B cell (primary cell): ENCODE measurements around the gene FBLN7.

Experiments used
- EZH2 ChIP-seq: IDR thresholded peaks from 2 replicates; pipeline ENCODE4 v1.6.1; 2012; ENCODE audit warnings: borderline replicate concordance, low read depth, mild to moderate bottlenecking, moderate library complexity, low read length; ENCODE audit not compliant: insufficient read depth, poor library complexity, severe bottlenecking
- TF ChIP-seq, protein P1 (sequence below): fragments of 200-600 bp; IDR thresholded peaks from one replicate; pipeline ENCODE4 v1.8.0; 2022; ENCODE audit warnings: antibody characterized with exemption, mild to moderate bottlenecking

GRCh38 chr2:112140899-112141625, 2.9 kb downstream of the FBLN7 start:
- TF ChIP-seq, protein P1, sequence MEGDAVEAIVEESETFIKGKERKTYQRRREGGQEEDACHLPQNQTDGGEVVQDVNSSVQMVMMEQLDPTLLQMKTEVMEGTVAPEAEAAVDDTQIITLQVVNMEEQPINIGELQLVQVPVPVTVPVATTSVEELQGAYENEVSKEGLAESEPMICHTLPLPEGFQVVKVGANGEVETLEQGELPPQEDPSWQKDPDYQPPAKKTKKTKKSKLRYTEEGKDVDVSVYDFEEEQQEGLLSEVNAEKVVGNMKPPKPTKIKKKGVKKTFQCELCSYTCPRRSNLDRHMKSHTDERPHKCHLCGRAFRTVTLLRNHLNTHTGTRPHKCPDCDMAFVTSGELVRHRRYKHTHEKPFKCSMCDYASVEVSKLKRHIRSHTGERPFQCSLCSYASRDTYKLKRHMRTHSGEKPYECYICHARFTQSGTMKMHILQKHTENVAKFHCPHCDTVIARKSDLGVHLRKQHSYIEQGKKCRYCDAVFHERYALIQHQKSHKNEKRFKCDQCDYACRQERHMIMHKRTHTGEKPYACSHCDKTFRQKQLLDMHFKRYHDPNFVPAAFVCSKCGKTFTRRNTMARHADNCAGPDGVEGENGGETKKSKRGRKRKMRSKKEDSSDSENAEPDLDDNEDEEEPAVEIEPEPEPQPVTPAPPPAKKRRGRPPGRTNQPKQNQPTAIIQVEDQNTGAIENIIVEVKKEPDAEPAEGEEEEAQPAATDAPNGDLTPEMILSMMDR = no peak
- no peak for TF ChIP-seq EZH2
